ENCODE results near the gene MYH11. TPM values are rescaled to one million over a fixed set of nuclear protein-coding genes. Genes with fewer than 3 reads are reported as not detected.
"Not testable (repeated sequence)": the region's sequence is repeated elsewhere in the genome, so short reads cannot be mapped to it uniquely, and the experiment has no call there.

Gene MYH11
- total RNA-seq, 2 donors from 2014 or later = 968 to 2,091 TPM

DNA sequence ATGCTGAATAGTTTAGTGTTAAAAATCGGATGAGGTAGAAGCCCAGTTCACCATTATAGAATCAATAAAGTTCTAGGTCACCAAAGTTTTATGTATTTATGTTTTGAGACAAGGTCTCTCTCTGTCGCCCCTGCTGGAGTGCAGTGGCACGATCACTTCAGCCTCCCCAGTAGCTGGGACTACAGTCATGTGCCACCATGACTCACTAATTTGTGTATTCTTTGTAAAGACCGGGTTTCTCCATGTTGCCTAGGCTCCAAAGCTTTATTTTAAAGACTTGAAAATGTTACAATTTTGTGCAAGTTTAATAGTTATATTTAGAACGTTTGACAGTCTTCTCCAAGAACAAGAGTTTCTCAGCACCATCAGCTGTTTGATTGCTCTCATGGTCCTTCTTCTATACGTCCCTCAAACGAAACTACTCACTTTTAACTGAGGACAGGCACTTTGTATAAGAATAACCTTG lies 174.7 kb downstream of the MYH11 start:
- Histone ChIP-seq H3K4me3 (no peak overlapping the region), H3K27me3 (replicated peaks; ENCODE audit: insufficient read depth) (no peaks in the 10 kb centered on the region), H3K27ac (no peak overlapping the region), H3K36me3 (peaks cover 0 to 11% of the 10 kb centered on the region in 2 donors), H3K9me3 (no peaks in the 10 kb centered on the region), H3K4me1 (replicated peaks) (no peaks in the 10 kb centered on the region)
- intact Hi-C loops (cut with DNase I) = no loop called here
- DNase-seq (ENCODE audit: low spot score) = no peak
- WGBS = 50% methylated on average over 7 of the region's 7 CpGs
- TF ChIP-seq POLR2A (IDR thresholded peaks at IDR 0.05) (no peak), POLR2AphosphoS5 (IDR thresholded peaks at IDR 0.05) (no peak)
- TF ChIP-seq, protein P1, sequence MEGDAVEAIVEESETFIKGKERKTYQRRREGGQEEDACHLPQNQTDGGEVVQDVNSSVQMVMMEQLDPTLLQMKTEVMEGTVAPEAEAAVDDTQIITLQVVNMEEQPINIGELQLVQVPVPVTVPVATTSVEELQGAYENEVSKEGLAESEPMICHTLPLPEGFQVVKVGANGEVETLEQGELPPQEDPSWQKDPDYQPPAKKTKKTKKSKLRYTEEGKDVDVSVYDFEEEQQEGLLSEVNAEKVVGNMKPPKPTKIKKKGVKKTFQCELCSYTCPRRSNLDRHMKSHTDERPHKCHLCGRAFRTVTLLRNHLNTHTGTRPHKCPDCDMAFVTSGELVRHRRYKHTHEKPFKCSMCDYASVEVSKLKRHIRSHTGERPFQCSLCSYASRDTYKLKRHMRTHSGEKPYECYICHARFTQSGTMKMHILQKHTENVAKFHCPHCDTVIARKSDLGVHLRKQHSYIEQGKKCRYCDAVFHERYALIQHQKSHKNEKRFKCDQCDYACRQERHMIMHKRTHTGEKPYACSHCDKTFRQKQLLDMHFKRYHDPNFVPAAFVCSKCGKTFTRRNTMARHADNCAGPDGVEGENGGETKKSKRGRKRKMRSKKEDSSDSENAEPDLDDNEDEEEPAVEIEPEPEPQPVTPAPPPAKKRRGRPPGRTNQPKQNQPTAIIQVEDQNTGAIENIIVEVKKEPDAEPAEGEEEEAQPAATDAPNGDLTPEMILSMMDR (IDR thresholded peaks at IDR 0.05) = peak in 1 of 4 experiments; percentile 39

DNA sequence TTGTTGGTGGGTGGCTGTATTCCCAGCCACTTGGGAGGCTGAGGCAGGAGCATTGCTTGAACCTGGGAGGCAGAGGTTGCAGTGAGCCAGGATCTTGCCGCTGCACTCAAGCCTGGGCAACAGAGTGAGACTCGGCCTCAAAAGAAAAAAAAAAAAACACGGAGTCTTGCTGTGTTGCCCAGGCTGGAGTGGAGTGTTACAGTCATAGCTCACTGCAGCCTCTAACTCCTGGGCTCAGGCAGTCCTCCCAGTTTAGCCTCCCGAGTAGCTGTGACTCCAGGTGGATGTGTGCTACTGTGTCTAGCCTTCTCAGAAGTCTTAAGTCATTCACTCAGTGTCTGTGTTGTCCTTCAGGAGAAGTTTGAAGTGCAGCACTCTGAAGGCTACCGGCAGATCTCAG lies 179.4 kb downstream of the MYH11 start:
- peaks cover 1% of the 10 kb centered on the region for H3K4me1 ChIP-seq (replicated peaks)
- no peak for DNase-seq (ENCODE audit: low spot score)
- H3K36me3 ChIP-seq = peaks cover 0 to 11% of the 10 kb centered on the region in 2 donors
- H3K9me3 ChIP-seq = no peaks in the 10 kb centered on the region
- H3K27ac ChIP-seq = no peak overlapping the region
- intact Hi-C loops (cut with DNase I) = no loop called here
- no peaks in the 10 kb centered on the region for H3K27me3 ChIP-seq (replicated peaks; ENCODE audit: insufficient read depth)
- 98% methylated on average over 5 of the region's 5 CpGs for WGBS
- TF ChIP-seq POLR2AphosphoS5 (IDR thresholded peaks at IDR 0.05) (no peak), POLR2A (IDR thresholded peaks at IDR 0.05) (no peak)
- TF ChIP-seq, protein P1 (IDR thresholded peaks at IDR 0.05) = no peak
- H3K4me3 ChIP-seq = no peak overlapping the region

DNA sequence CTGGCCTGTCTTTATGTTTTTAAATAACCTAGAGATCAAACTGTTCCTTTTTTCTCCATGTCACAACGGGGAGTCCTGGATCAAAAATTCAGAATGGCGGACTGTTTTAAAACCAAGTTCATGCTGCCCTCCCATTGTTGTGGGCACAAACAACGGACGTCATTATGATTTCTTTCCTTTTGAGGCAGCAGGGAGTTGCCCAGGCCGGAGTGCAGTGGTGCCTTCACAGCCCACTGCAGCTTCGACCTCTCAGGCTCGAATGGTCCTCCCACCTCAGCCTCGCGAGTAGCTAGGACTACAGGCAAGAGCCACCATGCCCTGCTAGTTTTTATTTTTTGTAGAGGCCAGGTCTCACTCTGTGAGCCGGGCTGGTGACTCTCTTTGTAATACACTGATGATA lies 180.3 kb downstream of the MYH11 start:
- TF ChIP-seq, protein P1 (IDR thresholded peaks at IDR 0.05) = no peak
- no peak for TF ChIP-seq POLR2AphosphoS5 (IDR thresholded peaks at IDR 0.05)
- no peak for TF ChIP-seq POLR2A (IDR thresholded peaks at IDR 0.05)
- Histone ChIP-seq H3K27ac (no peak overlapping the region), H3K4me1 (replicated peaks) (peaks cover 5% of the 10 kb centered on the region), H3K27me3 (replicated peaks; ENCODE audit: insufficient read depth) (no peaks in the 10 kb centered on the region), H3K4me3 (no peak overlapping the region), H3K36me3 (peaks cover 0 to 11% of the 10 kb centered on the region in 2 donors), H3K9me3 (no peaks in the 10 kb centered on the region)
- 86% methylated on average over 10 of the region's 10 CpGs for WGBS
- intact Hi-C loops (cut with DNase I) = no loop called here
- no peak for DNase-seq (ENCODE audit: low spot score)

DNA sequence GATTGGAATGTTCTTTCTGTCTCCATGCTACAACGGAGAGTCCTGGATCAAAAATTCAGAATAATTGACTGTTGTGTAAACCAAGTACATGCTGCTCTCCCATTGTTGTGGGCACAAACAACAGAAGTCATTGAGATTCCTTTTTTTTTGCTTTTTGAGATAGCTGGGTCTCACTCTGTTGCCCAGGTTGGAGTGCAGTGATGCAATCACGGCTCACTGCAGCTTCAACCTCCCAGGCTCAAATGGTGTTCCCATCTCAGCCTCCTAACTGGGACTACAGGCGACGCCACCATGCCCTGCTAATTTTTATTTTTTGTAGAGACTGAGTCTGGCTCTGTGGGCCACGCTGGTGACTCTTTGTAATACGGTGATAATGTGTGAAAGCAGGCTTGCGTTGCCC lies 182.3 kb downstream of the MYH11 start:
- peaks cover 5% of the 10 kb centered on the region for H3K4me1 ChIP-seq (replicated peaks)
- peaks cover 0 to 11% of the 10 kb centered on the region in 2 donors for H3K36me3 ChIP-seq
- no peak for DNase-seq (ENCODE audit: low spot score)
- no peaks in the 10 kb centered on the region for H3K27me3 ChIP-seq (replicated peaks; ENCODE audit: insufficient read depth)
- 92% methylated on average over 7 of the region's 7 CpGs for WGBS
- no peaks in the 10 kb centered on the region for H3K9me3 ChIP-seq
- H3K27ac ChIP-seq = no peak overlapping the region
- intact Hi-C loops (cut with DNase I) = no loop called here
- no peak overlapping the region for H3K4me3 ChIP-seq
- no peak for TF ChIP-seq POLR2AphosphoS5 (IDR thresholded peaks at IDR 0.05)
- TF ChIP-seq POLR2A (IDR thresholded peaks at IDR 0.05) = no peak
- TF ChIP-seq, protein P1 (IDR thresholded peaks at IDR 0.05) = no peak

DNA sequence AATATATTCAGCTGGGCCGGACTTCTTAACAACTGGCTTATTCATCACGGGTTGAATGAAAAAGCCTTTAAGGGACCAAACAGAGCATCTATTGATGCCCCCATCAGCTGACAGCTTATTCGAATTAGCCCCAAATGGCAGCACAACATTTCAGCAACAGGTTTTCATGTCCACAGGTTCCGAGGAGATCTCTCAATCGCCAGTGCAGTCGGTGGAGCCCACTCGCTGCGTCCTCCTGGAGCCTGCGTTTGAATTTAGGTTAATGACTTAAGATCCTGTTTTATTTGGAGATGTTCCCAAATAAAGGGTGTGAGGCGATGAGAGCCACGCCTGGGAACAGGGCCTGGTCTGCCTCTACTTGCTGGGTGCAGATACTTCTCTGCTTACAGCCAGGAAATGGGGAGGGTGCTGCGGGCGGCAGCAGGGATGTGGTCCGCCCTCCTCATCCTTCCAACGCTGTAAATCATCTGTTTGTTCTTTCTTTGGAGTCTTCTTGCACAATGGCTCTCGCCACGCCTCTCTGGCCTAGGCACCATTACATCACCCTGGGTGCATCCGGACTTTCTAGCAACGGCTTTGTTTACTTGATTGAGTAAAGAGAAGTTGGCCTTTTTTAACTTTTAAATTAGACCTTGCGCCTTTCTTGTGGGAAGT lies 184.2 kb downstream of the MYH11 start:
- H3K27ac ChIP-seq = peak overlapping the region; percentile 86 to 91
- H3K36me3 ChIP-seq = peaks cover 0 to under 1% of the 10 kb centered on the region in 2 donors
- peak; percentile 95 for DNase-seq (ENCODE audit: low spot score)
- H3K4me1 ChIP-seq (replicated peaks) = peaks cover 5% of the 10 kb centered on the region
- no peak overlapping the region for H3K4me3 ChIP-seq
- TF ChIP-seq POLR2AphosphoS5 (IDR thresholded peaks at IDR 0.05) (peak; percentile 99), POLR2A (IDR thresholded peaks at IDR 0.05) (peak; percentile 42)
- TF ChIP-seq, protein P1 (IDR thresholded peaks at IDR 0.05) = no peak
- H3K9me3 ChIP-seq = no peaks in the 10 kb centered on the region
- intact Hi-C loops (cut with DNase I) = loop anchor here (2.0 kb wide), 1 partner anchor 22 kb away; the partner anchor contains the start of gene NDE1
- H3K27me3 ChIP-seq (replicated peaks; ENCODE audit: insufficient read depth) = no peaks in the 10 kb centered on the region
- 1% methylated on average over 20 of the region's 20 CpGs for WGBS

DNA sequence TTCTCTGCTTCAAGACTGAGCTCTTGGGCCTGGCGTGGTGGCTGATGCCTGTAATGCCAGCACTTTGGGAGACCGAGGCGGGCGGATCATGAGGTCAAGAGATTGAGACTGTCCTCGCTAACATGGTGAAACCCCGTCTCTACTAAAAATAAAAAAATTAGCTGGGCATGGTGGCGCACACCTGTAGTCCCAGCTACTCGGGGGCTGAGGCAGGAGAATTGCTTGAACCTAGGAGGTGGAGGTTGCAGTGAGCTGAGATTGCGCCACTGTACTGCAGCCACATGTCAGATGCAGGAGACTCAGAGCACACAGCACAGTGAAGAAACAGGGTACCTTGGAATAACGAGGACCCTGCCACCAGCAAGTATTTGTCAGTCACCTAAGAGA lies 184.7 kb downstream of the MYH11 start:
- H3K36me3 ChIP-seq; H3K9me3 ChIP-seq; H3K4me1 ChIP-seq (replicated peaks); H3K27me3 ChIP-seq (replicated peaks; ENCODE audit: insufficient read depth); H3K4me3 ChIP-seq: not testable (repeated sequence)
- intact Hi-C loops (cut with DNase I) = loop anchor here (2.0 kb wide), 1 partner anchor 21 kb away; the partner anchor contains the start of gene NDE1
- peak; percentile 11 for DNase-seq (ENCODE audit: low spot score)
- WGBS = 82% methylated on average over 10 of the region's 10 CpGs
- peak overlapping the region; percentile 86 to 91 for H3K27ac ChIP-seq

All from prostate gland (tissue), 2 donors.